NB4 (cell line): Measurements from ENCODE around the gene CIC.

Experiments
- MYC ChIP-seq: IDR thresholded peaks from 2 replicates; pipeline ENCODE4 v1.6.1; 2011; ENCODE audit warnings: low read depth, low read length
- TF ChIP-seq, protein P1 (sequence below): IDR thresholded peaks from one replicate; pipeline ENCODE4 v1.5.1; 2012; ENCODE audit warnings: low read depth, low read length

DNA sequence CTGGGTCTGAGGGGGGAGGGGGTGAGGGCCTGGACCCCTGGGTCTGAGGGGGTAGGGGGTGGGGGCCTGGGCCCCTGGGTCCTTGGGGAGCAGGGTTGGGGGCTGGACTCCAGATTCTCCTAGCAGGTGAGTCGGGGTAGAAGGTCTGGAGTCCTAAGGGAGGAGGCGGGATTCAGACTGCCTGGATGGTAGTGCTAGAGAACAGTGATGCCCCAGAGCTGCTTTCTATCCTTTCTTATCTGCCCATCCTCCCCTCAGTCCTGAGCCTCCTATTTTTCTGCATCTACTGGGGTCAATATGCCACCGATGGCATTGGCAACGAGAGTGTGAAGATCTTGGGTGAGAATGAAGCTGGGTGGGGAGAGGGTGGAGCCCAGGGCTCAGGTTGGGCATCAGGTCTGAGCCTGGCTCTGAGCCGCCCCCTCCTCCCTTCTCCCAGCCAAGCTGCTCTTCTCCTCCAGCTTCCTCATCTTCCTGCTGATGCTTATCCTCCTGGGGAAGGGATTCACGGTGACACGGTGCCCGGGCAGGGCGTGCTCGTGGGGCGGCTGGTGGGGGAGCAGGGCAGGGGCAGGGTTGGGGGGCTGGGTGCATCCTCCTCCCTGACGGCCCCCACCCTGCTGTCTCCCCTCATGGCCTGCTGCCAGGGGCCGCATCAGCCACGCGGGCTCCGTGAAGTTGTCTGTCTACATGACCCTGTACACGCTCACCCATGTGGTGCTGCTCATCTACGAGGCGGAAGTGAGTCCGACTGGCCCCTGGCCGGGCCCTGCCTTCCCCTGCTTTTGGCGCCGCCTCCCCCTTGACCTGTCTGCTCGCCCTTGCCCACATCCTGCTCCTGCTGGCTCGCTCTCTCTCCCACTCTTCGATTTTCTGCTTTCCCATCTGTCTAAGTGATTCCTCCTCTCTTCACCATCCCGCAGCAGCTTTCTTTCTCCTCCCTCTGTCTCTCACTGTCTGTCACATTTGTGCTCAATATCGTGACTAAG, 47.5 kb downstream of the CIC start:
- TF ChIP-seq MYC: 0 out of 2 replicates have a peak, but pooled peaks have one; percentile 7
- TF ChIP-seq, protein P1, sequence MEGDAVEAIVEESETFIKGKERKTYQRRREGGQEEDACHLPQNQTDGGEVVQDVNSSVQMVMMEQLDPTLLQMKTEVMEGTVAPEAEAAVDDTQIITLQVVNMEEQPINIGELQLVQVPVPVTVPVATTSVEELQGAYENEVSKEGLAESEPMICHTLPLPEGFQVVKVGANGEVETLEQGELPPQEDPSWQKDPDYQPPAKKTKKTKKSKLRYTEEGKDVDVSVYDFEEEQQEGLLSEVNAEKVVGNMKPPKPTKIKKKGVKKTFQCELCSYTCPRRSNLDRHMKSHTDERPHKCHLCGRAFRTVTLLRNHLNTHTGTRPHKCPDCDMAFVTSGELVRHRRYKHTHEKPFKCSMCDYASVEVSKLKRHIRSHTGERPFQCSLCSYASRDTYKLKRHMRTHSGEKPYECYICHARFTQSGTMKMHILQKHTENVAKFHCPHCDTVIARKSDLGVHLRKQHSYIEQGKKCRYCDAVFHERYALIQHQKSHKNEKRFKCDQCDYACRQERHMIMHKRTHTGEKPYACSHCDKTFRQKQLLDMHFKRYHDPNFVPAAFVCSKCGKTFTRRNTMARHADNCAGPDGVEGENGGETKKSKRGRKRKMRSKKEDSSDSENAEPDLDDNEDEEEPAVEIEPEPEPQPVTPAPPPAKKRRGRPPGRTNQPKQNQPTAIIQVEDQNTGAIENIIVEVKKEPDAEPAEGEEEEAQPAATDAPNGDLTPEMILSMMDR: no peak
